ENCODE measurements around the gene TCEAL9. TPM values are rescaled to one million over a fixed set of nuclear protein-coding genes. Genes with fewer than 3 reads are reported as not detected.
"Not testable (repeated sequence)": the region's sequence is repeated elsewhere in the genome, so short reads cannot be mapped to it uniquely, and the experiment has no call there.

The TCEAL9 gene
- total RNA-seq, 4 donors from 2014 or later, result 26.1 to 95.6 (median 52.6) TPM

- no peak overlapping the region for H3K27ac ChIP-seq
- H3K36me3 ChIP-seq, result no peaks in the 10 kb centered on the region
- intact Hi-C loops (cut with DNase I; ENCODE audit: low total_unique reads), result no loop called here
- no peaks in the 10 kb centered on the region for H3K9me3 ChIP-seq
- TF ChIP-seq CTCF (IDR thresholded peaks at IDR 0.05), result no peak
- no peak for TF ChIP-seq POLR2A (IDR thresholded peaks at IDR 0.05)
- H3K4me1 ChIP-seq, result no peaks in the 10 kb centered on the region
- peaks cover 0 to 14% of the 10 kb centered on the region in 2 donors for H3K27me3 ChIP-seq
- H3K4me3 ChIP-seq, result no peak overlapping the region
- DNase-seq, result no peak
Observed at GRCh38 chrX:103347682-103348397, 8.5 kb upstream of the TCEAL9 start.

DNA sequence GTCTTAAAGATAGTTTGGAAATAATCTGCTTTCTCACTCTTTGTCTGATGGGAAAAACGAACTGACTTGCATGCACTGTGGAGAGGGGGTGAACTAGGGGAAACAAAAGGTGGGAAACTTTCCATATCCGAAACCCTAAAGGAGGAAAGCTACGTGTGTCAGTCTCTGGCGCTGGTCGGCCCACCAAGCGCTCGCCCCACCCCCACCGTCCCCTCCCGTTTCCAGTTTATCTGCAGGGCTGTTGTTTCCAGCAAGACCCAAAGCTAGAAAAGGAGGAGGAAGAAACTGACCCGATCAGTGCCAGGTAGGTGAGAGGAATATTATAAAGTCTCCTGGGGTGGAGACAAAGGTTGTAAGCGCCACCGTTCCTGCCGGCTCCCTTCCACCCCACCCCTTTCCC, 552 bp downstream of the TCEAL9 start:
- H3K4me1 ChIP-seq, result no peaks in the 10 kb centered on the region
- H3K36me3 ChIP-seq, result no peaks in the 10 kb centered on the region
- TF ChIP-seq POLR2A (IDR thresholded peaks at IDR 0.05) (no peak), CTCF (IDR thresholded peaks at IDR 0.05) (no peak)
- no peaks in the 10 kb centered on the region for H3K9me3 ChIP-seq
- H3K4me3 ChIP-seq, result peak overlapping the region; percentile 55 to 70
- DNase-seq, result peak; percentile 33 to 42
- peak overlapping the region; percentile 94 to 99 for H3K27ac ChIP-seq
- no peaks in the 10 kb centered on the region for H3K27me3 ChIP-seq
- intact Hi-C loops (cut with DNase I; ENCODE audit: low total_unique reads), result no loop called here

DNA sequence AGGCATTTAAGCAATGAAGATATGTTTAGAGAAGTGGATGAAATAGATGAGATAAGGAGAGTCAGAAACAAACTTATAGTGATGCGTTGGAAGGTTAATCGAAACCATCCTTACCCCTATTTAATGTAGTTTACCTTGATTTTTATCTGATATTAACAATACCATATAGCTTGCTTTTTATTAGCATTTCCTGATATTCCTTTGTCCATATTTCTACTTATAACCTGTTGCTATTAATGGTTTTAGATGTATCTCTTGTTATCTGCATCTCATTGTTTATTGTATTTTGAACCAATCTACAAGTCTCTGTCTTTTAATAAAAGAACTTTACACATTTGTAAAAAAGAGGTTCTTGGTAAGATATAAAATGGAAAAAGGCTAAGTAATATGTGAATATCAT, 1.6 kb downstream of the TCEAL9 start:
- Histone ChIP-seq H3K36me3 (no peaks in the 10 kb centered on the region), H3K27me3 (no peaks in the 10 kb centered on the region), H3K9me3 (no peaks in the 10 kb centered on the region), H3K4me1 (no peaks in the 10 kb centered on the region), H3K4me3 (peak overlapping the region in 1 of 2 donors; percentile 55), H3K27ac (peak overlapping the region; percentile 94 to 99)
- TF ChIP-seq CTCF (IDR thresholded peaks at IDR 0.05), result no peak
- no peak for DNase-seq
- intact Hi-C loops (cut with DNase I; ENCODE audit: low total_unique reads), result no loop called here

GRCh38 chrX:103359605-103360004, 3.3 kb downstream of the TCEAL9 start:
- H3K4me1 ChIP-seq; H3K4me3 ChIP-seq; intact Hi-C loops (cut with DNase I; ENCODE audit: low total_unique reads); DNase-seq; H3K9me3 ChIP-seq; H3K27me3 ChIP-seq; H3K36me3 ChIP-seq; H3K27ac ChIP-seq: not testable (repeated sequence)

- Histone ChIP-seq H3K4me1 (no peaks in the 10 kb centered on the region), H3K4me3 (no peak overlapping the region), H3K27me3 (peaks cover 0 to 3% of the 10 kb centered on the region in 2 donors), H3K9me3 (no peaks in the 10 kb centered on the region), H3K27ac (no peak overlapping the region), H3K36me3 (no peaks in the 10 kb centered on the region)
- intact Hi-C loops (cut with DNase I; ENCODE audit: low total_unique reads), result no loop called here
- TF ChIP-seq CTCF (IDR thresholded peaks at IDR 0.05) (no peak), POLR2A (IDR thresholded peaks at IDR 0.05) (no peak)
- DNase-seq, result no peak
Observed at GRCh38 chrX:103360092-103360491, 3.8 kb downstream of the TCEAL9 start.

Data from uterus (tissue), 4 donors.